Upper lobe of left lung (tissue), 4 donors: ENCODE results near the gene PTPN21.

ENCODE experiments used
- CTCF ChIP-seq, 6 experiments: fragments of 450-650 bp in 4 of 6; fragments of 200-600 bp in 2 of 6; sonication (generic) in 2 of 6; IDR thresholded peaks; one replicate each; pipeline ENCODE4 v1.5.1; 2016 to 2019; ENCODE audit warnings: antibody characterized with exemption in 6 of 6
- EP300 ChIP-seq, 4 donors: sonication (generic); formaldehyde crosslinking; IDR thresholded peaks; one replicate each; pipeline ENCODE4 v1.5.1; 2017; ENCODE audit warnings: antibody characterized with exemption in 4 of 4, control low read depth in 2 of 4
- POLR2A ChIP-seq, 4 donors: fragments of 450-650 bp; IDR thresholded peaks; one replicate each; pipeline ENCODE4 v1.5.1; 2016 to 2017; ENCODE audit warnings: antibody characterized with exemption in 4 of 4, mild to moderate bottlenecking in 2 of 4

GRCh38 chr14:88503754-88504406 is 50.9 kb downstream of the PTPN21 start:
- no peak for TF ChIP-seq CTCF (IDR thresholded peaks at IDR 0.05)
- TF ChIP-seq POLR2A (IDR thresholded peaks at IDR 0.05) = no peak
- no peak for TF ChIP-seq EP300 (IDR thresholded peaks at IDR 0.05)
